ENCODE measurements around the gene MRAP2. TPM values are rescaled to one million over a fixed set of nuclear protein-coding genes. Genes with fewer than 3 reads are reported as not detected.
A peak's percentile ranks its signal among the peaks of the same experiment; 100 is the strongest.

The MRAP2 gene
- total and polyA plus RNA-seq, 5 donors: 0.37 to 1.4 (median 0.63) TPM

GRCh38 chr6:84035484-84035883 is 1.9 kb downstream of the MRAP2 start:
- Histone ChIP-seq H3K4me3 (ENCODE audit: low read length) (no peak overlapping the region), H3K27me3 (ENCODE audit: control insufficient read depth, insufficient read depth) (peaks cover 3% of the 10 kb centered on the region), H3K27ac (ENCODE audit: low read length) (no peak overlapping the region), H3K9me3 (ENCODE audit: control insufficient read depth, low read length) (no peaks in the 10 kb centered on the region), H3K4me1 (ENCODE audit: control insufficient read depth, insufficient read depth, low read length) (no peaks in the 10 kb centered on the region)
- WGBS: 75% methylated on average over 6 of the region's 6 CpGs
- DNase-seq (no peak), ATAC-seq (no peak)
- intact Hi-C loops (cut with DNase I): no loop called here

DNA sequence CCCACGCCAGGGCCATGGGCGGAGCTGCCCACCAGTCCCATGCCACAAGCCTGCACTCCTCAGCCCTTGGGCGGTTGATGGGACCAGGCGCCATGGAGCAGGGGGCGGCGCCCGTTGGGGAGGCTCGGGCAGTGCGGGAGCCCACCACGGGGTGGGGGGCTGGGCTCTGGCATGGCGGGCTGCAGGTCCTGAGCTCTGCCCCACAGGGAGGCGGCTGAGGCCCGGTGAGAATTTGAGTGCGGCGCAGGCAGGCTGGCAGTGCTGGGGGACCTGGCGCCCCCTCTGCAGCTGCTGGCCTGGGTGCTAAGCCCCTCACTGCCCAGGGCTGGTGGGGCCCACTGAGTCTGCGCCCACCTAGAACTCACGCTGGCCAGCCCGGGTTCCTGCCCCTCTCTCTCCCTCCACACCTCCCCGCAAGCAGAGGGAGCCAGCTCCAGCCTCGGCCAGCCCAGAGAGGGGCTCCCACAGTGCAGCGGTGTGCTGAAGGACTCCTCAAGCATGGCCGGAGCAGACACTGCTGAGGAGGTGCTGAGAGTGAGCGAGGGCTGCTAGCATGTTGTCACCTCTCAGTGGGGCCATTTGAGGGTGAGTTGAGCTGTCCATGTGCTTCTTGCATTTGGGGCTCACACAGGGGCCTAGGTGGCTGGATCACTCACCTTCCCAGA is 4.0 kb downstream of the MRAP2 start:
- Histone ChIP-seq H3K27ac (ENCODE audit: low read length) (no peak overlapping the region), H3K4me1 (ENCODE audit: control insufficient read depth, insufficient read depth, low read length) (no peaks in the 10 kb centered on the region), H3K9me3 (ENCODE audit: control insufficient read depth, low read length) (no peaks in the 10 kb centered on the region), H3K4me3 (ENCODE audit: low read length) (no peak overlapping the region), H3K27me3 (ENCODE audit: control insufficient read depth, insufficient read depth) (peaks cover 3% of the 10 kb centered on the region)
- intact Hi-C loops (cut with DNase I): no loop called here
- 95% methylated on average over 24 of the region's 24 CpGs for WGBS
- ATAC-seq (no peak), DNase-seq (peak in 2 of 3 donors; percentile 38 to 45)

DNA sequence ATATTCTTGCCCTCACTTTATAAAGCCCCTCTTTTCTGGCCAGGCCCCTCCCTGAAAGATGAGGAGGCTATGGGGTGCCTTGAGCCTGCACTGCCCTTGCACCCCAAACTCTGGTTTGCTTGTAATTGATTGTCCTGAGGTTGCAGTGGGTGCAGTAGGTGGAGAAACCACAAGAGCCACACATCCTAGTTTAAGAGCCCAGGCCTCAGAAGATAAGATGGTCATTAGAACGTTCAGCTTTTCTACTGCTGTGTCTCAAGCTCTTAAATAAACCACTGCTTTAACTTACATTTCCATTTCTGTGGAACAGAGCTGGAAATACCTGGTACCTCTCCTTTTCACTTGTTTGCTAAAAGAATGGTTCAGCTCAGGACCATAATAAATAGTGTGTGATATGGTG is 9.0 kb downstream of the MRAP2 start:
- Histone ChIP-seq H3K27ac (ENCODE audit: low read length) (no peak overlapping the region), H3K9me3 (ENCODE audit: control insufficient read depth, low read length) (no peaks in the 10 kb centered on the region), H3K4me1 (ENCODE audit: control insufficient read depth, insufficient read depth, low read length) (no peaks in the 10 kb centered on the region), H3K27me3 (ENCODE audit: control insufficient read depth, insufficient read depth) (no peaks in the 10 kb centered on the region), H3K4me3 (ENCODE audit: low read length) (no peak overlapping the region)
- intact Hi-C loops (cut with DNase I): no loop called here
- DNase-seq (no peak), ATAC-seq (no peak)
- WGBS: 32% methylated on average over 1 of the region's 1 CpG

GRCh38 chr6:84043555-84043954 is 10.0 kb downstream of the MRAP2 start:
- Histone ChIP-seq H3K4me1 (ENCODE audit: control insufficient read depth, insufficient read depth, low read length) (no peaks in the 10 kb centered on the region), H3K27me3 (ENCODE audit: control insufficient read depth, insufficient read depth) (no peaks in the 10 kb centered on the region), H3K9me3 (ENCODE audit: control insufficient read depth, low read length) (no peaks in the 10 kb centered on the region), H3K27ac (ENCODE audit: low read length) (no peak overlapping the region), H3K4me3 (ENCODE audit: low read length) (no peak overlapping the region)
- 93% methylated on average over 1 of the region's 1 CpG for WGBS
- ATAC-seq: no peak
- DNase-seq: no peak
- intact Hi-C loops (cut with DNase I): no loop called here

DNA sequence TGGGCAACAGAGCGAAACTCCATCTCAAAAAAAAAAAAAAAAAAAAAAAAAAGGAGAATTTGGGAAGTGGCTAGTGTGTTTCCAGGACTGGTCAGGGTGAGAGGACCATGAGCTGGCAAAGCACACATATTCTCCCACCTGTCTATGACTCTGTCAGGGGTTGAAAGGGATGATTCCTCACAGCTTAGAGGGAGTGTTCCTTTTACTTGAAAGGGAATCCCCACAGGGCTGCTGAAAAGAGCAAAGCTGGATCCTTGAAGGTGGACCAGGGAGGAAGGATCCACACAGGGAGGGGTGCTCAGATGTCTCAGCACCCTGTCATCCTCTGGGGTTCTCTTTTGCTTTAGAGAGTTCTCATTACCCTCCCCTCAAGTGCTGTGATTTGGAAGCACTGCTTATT is 13.2 kb downstream of the MRAP2 start:
- peaks cover 2% of the 10 kb centered on the region for H3K27me3 ChIP-seq (ENCODE audit: control insufficient read depth, insufficient read depth)
- intact Hi-C loops (cut with DNase I): no loop called here
- ATAC-seq: no peak
- no peak for DNase-seq
- H3K4me1 ChIP-seq (ENCODE audit: control insufficient read depth, insufficient read depth, low read length): peaks cover 2% of the 10 kb centered on the region
- H3K27ac ChIP-seq (ENCODE audit: low read length): no peak overlapping the region
- WGBS: 50% methylated on average over 1 of the region's 1 CpG
- no peaks in the 10 kb centered on the region for H3K9me3 ChIP-seq (ENCODE audit: control insufficient read depth, low read length)
- H3K4me3 ChIP-seq (ENCODE audit: low read length): no peak overlapping the region

- ATAC-seq (no peak), DNase-seq (no peak)
- Histone ChIP-seq H3K4me1 (ENCODE audit: control insufficient read depth, insufficient read depth, low read length) (peaks cover 2% of the 10 kb centered on the region), H3K9me3 (ENCODE audit: control insufficient read depth, low read length) (no peaks in the 10 kb centered on the region), H3K27me3 (ENCODE audit: control insufficient read depth, insufficient read depth) (peaks cover 2% of the 10 kb centered on the region), H3K4me3 (ENCODE audit: low read length) (no peak overlapping the region), H3K27ac (ENCODE audit: low read length) (no peak overlapping the region)
- 94% methylated on average over 5 of the region's 5 CpGs for WGBS
- intact Hi-C loops (cut with DNase I): no loop called here
Measured at GRCh38 chr6:84048588-84048987, 15.0 kb downstream of the MRAP2 start.

GRCh38 chr6:84050408-84050807 is 16.8 kb downstream of the MRAP2 start:
- DNase-seq (no peak), ATAC-seq (no peak)
- H3K4me3 ChIP-seq (ENCODE audit: low read length): no peak overlapping the region
- no peak overlapping the region for H3K27ac ChIP-seq (ENCODE audit: low read length)
- H3K27me3 ChIP-seq (ENCODE audit: control insufficient read depth, insufficient read depth): peaks cover 2% of the 10 kb centered on the region
- WGBS: 85% methylated on average over 5 of the region's 5 CpGs
- no peaks in the 10 kb centered on the region for H3K9me3 ChIP-seq (ENCODE audit: control insufficient read depth, low read length)
- peaks cover 2% of the 10 kb centered on the region for H3K4me1 ChIP-seq (ENCODE audit: control insufficient read depth, insufficient read depth, low read length)
- intact Hi-C loops (cut with DNase I): no loop called here

DNA sequence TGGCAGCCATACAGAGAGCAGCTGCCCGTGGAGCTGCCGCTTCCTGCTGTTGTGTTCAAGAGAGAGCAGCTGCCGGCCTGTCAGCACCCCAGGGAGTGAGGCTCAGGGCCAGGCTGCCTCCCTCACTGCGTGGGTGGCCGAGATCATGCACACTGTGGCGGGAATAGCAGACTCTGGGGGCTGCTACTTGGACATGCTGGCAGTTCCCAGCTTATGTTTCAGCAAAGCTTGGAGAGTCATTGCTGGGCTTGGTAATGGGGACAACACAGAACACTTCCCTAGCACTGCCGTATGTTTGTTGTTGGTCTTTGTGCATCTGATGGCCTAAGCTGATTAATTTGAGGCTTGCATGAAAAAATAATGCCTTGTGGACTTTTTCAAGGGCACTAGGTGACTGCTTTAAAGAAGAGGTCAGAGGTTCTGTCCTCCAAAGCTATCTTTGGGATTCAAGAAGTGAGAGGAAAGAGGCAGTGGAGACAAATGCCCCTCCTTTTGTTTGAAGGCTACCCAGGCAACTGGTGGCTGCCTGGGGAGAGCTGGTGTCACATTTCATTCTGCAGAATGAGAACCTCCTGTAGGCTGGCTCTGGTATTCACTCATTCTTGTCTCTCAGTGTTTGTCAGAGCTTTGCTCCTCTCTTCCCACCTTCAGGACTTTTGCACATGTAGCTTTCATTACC is 18.8 kb downstream of the MRAP2 start:
- WGBS: 12% methylated on average over 7 of the region's 7 CpGs
- intact Hi-C loops (cut with DNase I): no loop called here
- no peak overlapping the region for H3K27ac ChIP-seq (ENCODE audit: low read length)
- peak; percentile 99 for ATAC-seq
- no peak overlapping the region for H3K4me3 ChIP-seq (ENCODE audit: low read length)
- peaks cover 2% of the 10 kb centered on the region for H3K27me3 ChIP-seq (ENCODE audit: control insufficient read depth, insufficient read depth)
- peak; percentile 84 to 94 (median 91) for DNase-seq
- H3K9me3 ChIP-seq (ENCODE audit: control insufficient read depth, low read length): no peaks in the 10 kb centered on the region
- H3K4me1 ChIP-seq (ENCODE audit: control insufficient read depth, insufficient read depth, low read length): peaks cover 2% of the 10 kb centered on the region

GRCh38 chr6:84052883-84053241 is 19.3 kb downstream of the MRAP2 start:
- no peaks in the 10 kb centered on the region for H3K9me3 ChIP-seq (ENCODE audit: control insufficient read depth, low read length)
- no peak overlapping the region for H3K4me3 ChIP-seq (ENCODE audit: low read length)
- H3K4me1 ChIP-seq (ENCODE audit: control insufficient read depth, insufficient read depth, low read length): peaks cover 2% of the 10 kb centered on the region
- WGBS: 72% methylated on average over 7 of the region's 7 CpGs
- H3K27me3 ChIP-seq (ENCODE audit: control insufficient read depth, insufficient read depth): peaks cover 2% of the 10 kb centered on the region
- no peak for ATAC-seq
- intact Hi-C loops (cut with DNase I): no loop called here
- DNase-seq: no peak
- no peak overlapping the region for H3K27ac ChIP-seq (ENCODE audit: low read length)

DNA sequence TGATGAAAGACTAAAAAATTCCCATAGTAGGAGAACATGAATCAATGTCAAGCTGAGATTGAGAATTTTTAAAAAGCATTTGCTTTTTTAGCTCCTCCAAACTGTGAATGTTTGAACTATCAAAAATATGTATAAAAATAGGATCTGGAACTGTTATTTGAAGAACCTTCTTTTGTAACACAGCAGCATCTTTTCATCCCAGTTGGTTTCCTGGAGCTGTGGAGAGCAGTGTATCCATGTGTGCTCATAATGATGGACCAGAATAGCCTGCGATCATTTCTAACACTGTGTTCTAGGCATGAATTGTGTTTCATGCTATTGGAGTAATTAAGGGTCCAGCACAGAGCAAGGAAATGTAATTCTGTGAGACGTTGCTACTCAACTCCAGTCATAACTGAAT is 22.1 kb downstream of the MRAP2 start:
- Histone ChIP-seq H3K4me3 (ENCODE audit: low read length) (no peak overlapping the region), H3K27me3 (ENCODE audit: control insufficient read depth, insufficient read depth) (no peaks in the 10 kb centered on the region), H3K4me1 (ENCODE audit: control insufficient read depth, insufficient read depth, low read length) (peaks cover 5% of the 10 kb centered on the region), H3K9me3 (ENCODE audit: control insufficient read depth, low read length) (no peaks in the 10 kb centered on the region), H3K27ac (ENCODE audit: low read length) (no peak overlapping the region)
- intact Hi-C loops (cut with DNase I): no loop called here
- DNase-seq (no peak), ATAC-seq (no peak)
- 72% methylated on average over 2 of the region's 2 CpGs for WGBS

DNA sequence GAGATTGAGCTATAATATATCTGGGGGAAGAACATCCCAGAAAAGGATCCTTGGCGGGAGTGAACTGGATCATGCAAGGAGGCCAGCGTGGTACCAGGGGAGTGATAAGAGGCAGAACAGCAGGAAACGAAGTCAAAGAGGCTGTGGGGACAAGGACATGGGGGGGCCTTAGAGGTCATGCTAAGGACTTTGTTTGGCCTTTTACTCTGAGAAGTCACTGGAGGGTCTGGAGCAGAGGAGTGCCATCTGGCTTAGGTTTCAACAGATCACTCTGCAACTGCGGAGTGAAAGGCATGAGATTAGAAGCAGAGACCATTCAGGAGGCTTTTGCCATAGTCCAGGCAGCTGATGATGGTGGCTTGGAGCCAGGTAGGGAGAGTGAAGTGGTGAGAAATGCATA is 24.3 kb downstream of the MRAP2 start:
- ATAC-seq (peak in 1 of 2 donors; percentile 62), DNase-seq (no peak)
- Histone ChIP-seq H3K27ac (ENCODE audit: low read length) (no peak overlapping the region), H3K4me1 (ENCODE audit: control insufficient read depth, insufficient read depth, low read length) (peaks cover 2% of the 10 kb centered on the region), H3K27me3 (ENCODE audit: control insufficient read depth, insufficient read depth) (no peaks in the 10 kb centered on the region), H3K9me3 (ENCODE audit: control insufficient read depth, low read length) (no peaks in the 10 kb centered on the region), H3K4me3 (ENCODE audit: low read length) (no peak overlapping the region)
- intact Hi-C loops (cut with DNase I): no loop called here
- WGBS: 38% methylated on average over 4 of the region's 4 CpGs
